SU-DHL-6 (cell line): ENCODE data around the gene DPP10.

Experiments used
- H2AFZ ChIP-seq: fragments of 200-600 bp; sonication (generic); 2 replicates; pipeline ENCODE4 v1.6.1; 2014; ENCODE audit warnings: low read depth, mild to moderate bottlenecking, moderate library complexity, mixed read lengths, antibody characterized with exemption, low read length; ENCODE audit not compliant: severe bottlenecking
- H3F3A ChIP-seq: fragments of 200-600 bp; shearing (Covaris generic); 2 replicates; pipeline ENCODE4 v1.6.0; 2016; ENCODE audit warnings: antibody characterized with exemption, mild to moderate bottlenecking; ENCODE audit not compliant: insufficient read depth
- H3K27ac ChIP-seq: fragments of 200-600 bp; sonication (generic); 2 replicates; pipeline ENCODE4 v1.5.1; 2016; ENCODE audit warnings: low read depth, mild to moderate bottlenecking, low read length, moderate library complexity, mixed read lengths
- H3K27me3 ChIP-seq: fragments of 200-600 bp; sonication (generic), shearing (Covaris generic); 2 replicates; pipeline ENCODE4 v1.6.0; 2014; ENCODE audit warnings: mild to moderate bottlenecking, low read length
- H3K36me3 ChIP-seq: fragments of 200-600 bp; sonication (generic); 2 replicates; pipeline ENCODE4 v1.6.1; 2014; ENCODE audit warnings: mild to moderate bottlenecking, low read length, mixed read lengths
- H3K4me2 ChIP-seq: fragments of 300-600, 200-600 bp; shearing (Covaris generic), sonication (generic); 2 replicates; pipeline ENCODE4 v1.6.0; 2014; ENCODE audit warnings: low read length, low read depth, mild to moderate bottlenecking; ENCODE audit not compliant: poor library complexity, severe bottlenecking
- H3K4me3 ChIP-seq: fragments of 200-600 bp; sonication (generic); 2 replicates; pipeline ENCODE4 v1.5.1; 2014; ENCODE audit warnings: antibody characterized with exemption, low read length, mild to moderate bottlenecking, mixed read lengths; ENCODE audit not compliant: insufficient read depth, poor library complexity, severe bottlenecking
- H3K79me2 ChIP-seq: fragments of 200-600 bp; sonication (generic); 2 replicates; pipeline ENCODE4 v1.6.1; 2014; ENCODE audit warnings: mild to moderate bottlenecking, low read length, moderate library complexity; ENCODE audit not compliant: insufficient read depth
- H3K9ac ChIP-seq: fragments of 200-600 bp; sonication (generic); 2 replicates; pipeline ENCODE4 v1.7.0; 2014; ENCODE audit warnings: mild to moderate bottlenecking, low read length
- H3K9me2 ChIP-seq: fragments of 200-600 bp; sonication (generic); replicated peaks from 2 replicates; pipeline ENCODE4 v1.6.1; 2014; ENCODE audit warnings: low read length; ENCODE audit not compliant: insufficient read depth
- H3K9me3 ChIP-seq: fragments of 200-600 bp; sonication (generic); 2 replicates; pipeline ENCODE4 v1.6.1; 2014; ENCODE audit warnings: low read length, mixed read lengths; ENCODE audit not compliant: insufficient read depth
- H4K20me1 ChIP-seq: fragments of 200-600 bp; sonication (generic); 2 replicates; pipeline ENCODE4 v1.6.1; 2014; ENCODE audit warnings: low read depth, mild to moderate bottlenecking, antibody characterized with exemption, low read length, moderate library complexity, mixed read lengths
- EZH2phosphoT487 ChIP-seq: fragments of 200-600 bp; sonication (generic), shearing (Covaris generic); conservative IDR thresholded peaks from 2 replicates; pipeline ENCODE4 v1.6.1; 2018; ENCODE audit warnings: mild to moderate bottlenecking, antibody characterized with exemption, low read length, moderate library complexity, mixed read lengths
- TF ChIP-seq, protein P1 (sequence below): fragments of 200-600 bp; sonication (generic); IDR thresholded peaks from one replicate; pipeline ENCODE4 v1.5.1; 2017; ENCODE audit warnings: antibody characterized with exemption, mild to moderate bottlenecking, low read length, moderate library complexity; ENCODE audit not compliant: insufficient read depth, poor library complexity, severe bottlenecking

The DPP10 gene

GRCh38 chr2:114464961-114465706 lies 22.7 kb downstream of the DPP10 start:
- Histone ChIP-seq H2AFZ (no peak overlapping the region), H3K79me2 (no peaks in the 10 kb centered on the region), H3K9me3 (no peaks in the 10 kb centered on the region), H3K27ac (no peak overlapping the region), H3K27me3 (no peaks in the 10 kb centered on the region), H3K36me3 (no peaks in the 10 kb centered on the region), H4K20me1 (no peaks in the 10 kb centered on the region), H3K9ac (no peak overlapping the region), H3K4me2 (no peak overlapping the region), H3K9me2 (no peaks in the 10 kb centered on the region), H3K4me3 (no peak overlapping the region), H3F3A (no peaks in the 10 kb centered on the region)
- TF ChIP-seq EZH2phosphoT487 = no peak
- TF ChIP-seq, protein P1, sequence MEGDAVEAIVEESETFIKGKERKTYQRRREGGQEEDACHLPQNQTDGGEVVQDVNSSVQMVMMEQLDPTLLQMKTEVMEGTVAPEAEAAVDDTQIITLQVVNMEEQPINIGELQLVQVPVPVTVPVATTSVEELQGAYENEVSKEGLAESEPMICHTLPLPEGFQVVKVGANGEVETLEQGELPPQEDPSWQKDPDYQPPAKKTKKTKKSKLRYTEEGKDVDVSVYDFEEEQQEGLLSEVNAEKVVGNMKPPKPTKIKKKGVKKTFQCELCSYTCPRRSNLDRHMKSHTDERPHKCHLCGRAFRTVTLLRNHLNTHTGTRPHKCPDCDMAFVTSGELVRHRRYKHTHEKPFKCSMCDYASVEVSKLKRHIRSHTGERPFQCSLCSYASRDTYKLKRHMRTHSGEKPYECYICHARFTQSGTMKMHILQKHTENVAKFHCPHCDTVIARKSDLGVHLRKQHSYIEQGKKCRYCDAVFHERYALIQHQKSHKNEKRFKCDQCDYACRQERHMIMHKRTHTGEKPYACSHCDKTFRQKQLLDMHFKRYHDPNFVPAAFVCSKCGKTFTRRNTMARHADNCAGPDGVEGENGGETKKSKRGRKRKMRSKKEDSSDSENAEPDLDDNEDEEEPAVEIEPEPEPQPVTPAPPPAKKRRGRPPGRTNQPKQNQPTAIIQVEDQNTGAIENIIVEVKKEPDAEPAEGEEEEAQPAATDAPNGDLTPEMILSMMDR = no peak

DNA sequence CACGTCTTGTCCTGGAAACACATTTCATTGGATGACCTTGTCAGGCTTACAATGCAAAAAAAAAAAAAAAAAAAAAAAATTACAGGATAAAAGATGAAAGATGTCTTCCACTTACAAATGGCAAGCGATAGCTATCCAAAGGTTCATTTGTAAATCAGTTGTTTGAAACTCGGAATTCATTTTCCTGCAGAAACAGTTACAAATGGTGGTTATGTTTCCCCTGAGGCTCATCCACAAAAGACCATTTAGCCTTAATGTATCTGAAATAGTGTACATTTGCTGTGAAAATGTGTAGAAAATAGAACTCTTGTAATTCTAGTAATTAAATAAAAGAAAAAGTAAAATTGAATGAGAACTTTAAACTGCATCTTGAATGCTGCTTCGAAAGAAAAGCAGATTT lies 25.9 kb downstream of the DPP10 start:
- H3K9me2 ChIP-seq = no peaks in the 10 kb centered on the region
- H3K9me3 ChIP-seq = no peaks in the 10 kb centered on the region
- no peak for TF ChIP-seq EZH2phosphoT487
- TF ChIP-seq, protein P1 = no peak

DNA sequence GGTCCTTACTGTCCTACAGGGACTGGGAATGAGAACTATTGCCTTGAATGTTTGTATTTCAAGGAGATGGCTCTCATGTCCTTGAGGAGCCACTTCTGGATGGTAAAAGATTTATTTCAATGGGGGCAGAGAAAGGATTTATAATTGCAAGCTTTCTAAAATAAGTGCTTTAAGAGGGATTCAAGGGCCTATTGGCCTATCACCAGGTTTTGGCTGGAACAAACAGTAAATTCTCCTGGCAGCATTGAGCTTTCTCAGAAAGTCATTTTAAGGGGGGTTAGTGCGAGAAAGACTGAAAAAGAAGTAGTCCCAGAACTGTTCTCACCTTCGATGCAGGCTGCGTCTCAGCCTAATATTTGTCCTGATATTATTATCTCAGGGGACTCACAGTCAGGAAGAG lies 29.8 kb downstream of the DPP10 start:
- Histone ChIP-seq H3K27ac (no peak overlapping the region), H3K79me2 (no peaks in the 10 kb centered on the region), H3K27me3 (no peaks in the 10 kb centered on the region), H3K4me2 (no peak overlapping the region), H3K36me3 (no peaks in the 10 kb centered on the region), H3K9me3 (no peaks in the 10 kb centered on the region), H2AFZ (no peak overlapping the region), H4K20me1 (no peaks in the 10 kb centered on the region), H3F3A (no peaks in the 10 kb centered on the region), H3K4me3 (no peak overlapping the region), H3K9me2 (no peaks in the 10 kb centered on the region), H3K9ac (no peak overlapping the region)
- TF ChIP-seq EZH2phosphoT487 = no peak
- TF ChIP-seq, protein P1 = no peak

More for the DNA sequence above, 25.9 kb downstream of the DPP10 start:
- no peak overlapping the region for H3K4me2 ChIP-seq
- H3K79me2 ChIP-seq = no peaks in the 10 kb centered on the region
- no peak overlapping the region for H3K4me3 ChIP-seq
- no peaks in the 10 kb centered on the region for H3K36me3 ChIP-seq
- no peak overlapping the region for H3K27ac ChIP-seq
- H3K9ac ChIP-seq = no peak overlapping the region
- H3K27me3 ChIP-seq = no peaks in the 10 kb centered on the region
- no peak overlapping the region for H2AFZ ChIP-seq
- no peaks in the 10 kb centered on the region for H3F3A ChIP-seq
- no peaks in the 10 kb centered on the region for H4K20me1 ChIP-seq
